ENCODE measurements around the gene EVX1.

DNA sequence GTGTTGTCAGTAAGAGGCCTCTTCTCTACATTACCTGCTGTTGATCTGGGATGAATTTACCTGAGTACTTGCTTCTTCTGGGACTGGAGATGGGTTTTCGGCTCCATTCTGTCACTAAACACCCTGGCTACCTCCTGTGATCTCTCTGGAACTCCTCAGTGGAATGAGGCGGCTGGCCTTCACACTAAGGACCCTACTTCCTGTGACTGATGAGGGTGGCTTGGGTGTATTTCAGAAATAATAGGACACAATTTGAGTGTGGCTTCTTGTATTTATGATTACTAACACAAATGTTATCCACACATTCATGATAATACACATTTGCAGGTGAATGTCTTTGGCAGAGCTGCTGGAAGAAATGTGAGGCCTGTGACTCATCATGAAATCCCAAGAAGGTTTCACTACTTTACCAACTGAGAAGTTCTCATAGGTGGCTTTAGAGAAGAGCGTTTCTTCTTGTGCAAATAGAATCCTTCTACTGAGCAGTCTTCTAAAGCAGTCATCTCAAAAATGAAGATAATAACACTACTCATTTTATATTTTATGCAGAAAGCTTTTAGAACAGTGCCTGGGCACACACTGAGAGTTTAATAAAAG lies 21.3 kb upstream of the EVX1 start:
- TF ChIP-seq, protein P1, sequence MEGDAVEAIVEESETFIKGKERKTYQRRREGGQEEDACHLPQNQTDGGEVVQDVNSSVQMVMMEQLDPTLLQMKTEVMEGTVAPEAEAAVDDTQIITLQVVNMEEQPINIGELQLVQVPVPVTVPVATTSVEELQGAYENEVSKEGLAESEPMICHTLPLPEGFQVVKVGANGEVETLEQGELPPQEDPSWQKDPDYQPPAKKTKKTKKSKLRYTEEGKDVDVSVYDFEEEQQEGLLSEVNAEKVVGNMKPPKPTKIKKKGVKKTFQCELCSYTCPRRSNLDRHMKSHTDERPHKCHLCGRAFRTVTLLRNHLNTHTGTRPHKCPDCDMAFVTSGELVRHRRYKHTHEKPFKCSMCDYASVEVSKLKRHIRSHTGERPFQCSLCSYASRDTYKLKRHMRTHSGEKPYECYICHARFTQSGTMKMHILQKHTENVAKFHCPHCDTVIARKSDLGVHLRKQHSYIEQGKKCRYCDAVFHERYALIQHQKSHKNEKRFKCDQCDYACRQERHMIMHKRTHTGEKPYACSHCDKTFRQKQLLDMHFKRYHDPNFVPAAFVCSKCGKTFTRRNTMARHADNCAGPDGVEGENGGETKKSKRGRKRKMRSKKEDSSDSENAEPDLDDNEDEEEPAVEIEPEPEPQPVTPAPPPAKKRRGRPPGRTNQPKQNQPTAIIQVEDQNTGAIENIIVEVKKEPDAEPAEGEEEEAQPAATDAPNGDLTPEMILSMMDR (IDR thresholded peaks at IDR 0.05), result no peak
- no peak for TF ChIP-seq POLR2A (IDR thresholded peaks at IDR 0.05)

Measured in body of pancreas (tissue), 4 donors.